HL-60 (cell line): ENCODE measurements around the gene DOCK9.

Experiments
- GABPA ChIP-seq: IDR thresholded peaks from 2 replicates; pipeline ENCODE4 v1.6.1; 2012; ENCODE audit warnings: low read depth
- POLR2AphosphoS5 ChIP-seq: IDR thresholded peaks from 2 replicates; pipeline ENCODE4 v1.6.1; 2012; ENCODE audit warnings: low read depth
- SPI1 ChIP-seq: IDR thresholded peaks from 2 replicates; pipeline ENCODE4 v1.6.1; 2012; ENCODE audit warnings: low read depth, mild to moderate bottlenecking, borderline replicate concordance
- TF ChIP-seq, protein P1 (sequence below): IDR thresholded peaks from one replicate; pipeline ENCODE4 v1.5.1; 2011; ENCODE audit warnings: low read length, control low read depth, inconsistent platforms; ENCODE audit not compliant: insufficient read depth

DNA sequence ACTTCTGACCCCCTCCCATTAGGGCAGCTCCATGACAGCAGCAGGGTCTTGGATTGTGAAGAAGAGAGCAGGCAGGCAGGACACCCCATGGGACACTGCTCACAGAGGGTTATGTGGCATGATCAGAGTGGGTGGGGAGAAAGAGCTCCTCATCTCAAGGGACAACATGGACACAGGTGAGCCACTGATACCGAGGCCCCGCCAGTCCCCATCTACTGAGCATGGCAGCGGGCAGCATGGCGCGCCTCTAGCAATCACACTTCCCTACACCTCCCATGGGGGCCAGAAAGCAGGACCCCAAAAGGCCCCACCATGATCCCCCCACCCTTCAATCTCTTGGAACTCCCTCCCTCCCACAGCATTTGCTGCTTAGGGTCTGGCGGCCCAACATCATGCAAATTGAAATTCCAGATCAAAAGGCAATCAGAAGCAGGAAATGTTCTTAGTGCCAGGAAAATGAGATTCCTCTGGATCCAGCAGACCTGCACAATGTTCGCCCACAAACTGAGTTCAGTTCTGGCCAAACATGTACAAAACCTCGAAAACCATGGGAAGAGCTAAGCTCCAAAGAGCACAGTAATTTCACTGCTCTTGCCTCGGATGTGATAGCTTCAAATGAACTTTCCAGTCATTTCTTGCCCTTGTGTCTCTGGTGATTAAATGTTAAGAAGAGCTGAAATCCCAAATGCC lies 14.8 kb downstream of the DOCK9 start:
- TF ChIP-seq, protein P1, sequence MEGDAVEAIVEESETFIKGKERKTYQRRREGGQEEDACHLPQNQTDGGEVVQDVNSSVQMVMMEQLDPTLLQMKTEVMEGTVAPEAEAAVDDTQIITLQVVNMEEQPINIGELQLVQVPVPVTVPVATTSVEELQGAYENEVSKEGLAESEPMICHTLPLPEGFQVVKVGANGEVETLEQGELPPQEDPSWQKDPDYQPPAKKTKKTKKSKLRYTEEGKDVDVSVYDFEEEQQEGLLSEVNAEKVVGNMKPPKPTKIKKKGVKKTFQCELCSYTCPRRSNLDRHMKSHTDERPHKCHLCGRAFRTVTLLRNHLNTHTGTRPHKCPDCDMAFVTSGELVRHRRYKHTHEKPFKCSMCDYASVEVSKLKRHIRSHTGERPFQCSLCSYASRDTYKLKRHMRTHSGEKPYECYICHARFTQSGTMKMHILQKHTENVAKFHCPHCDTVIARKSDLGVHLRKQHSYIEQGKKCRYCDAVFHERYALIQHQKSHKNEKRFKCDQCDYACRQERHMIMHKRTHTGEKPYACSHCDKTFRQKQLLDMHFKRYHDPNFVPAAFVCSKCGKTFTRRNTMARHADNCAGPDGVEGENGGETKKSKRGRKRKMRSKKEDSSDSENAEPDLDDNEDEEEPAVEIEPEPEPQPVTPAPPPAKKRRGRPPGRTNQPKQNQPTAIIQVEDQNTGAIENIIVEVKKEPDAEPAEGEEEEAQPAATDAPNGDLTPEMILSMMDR = no peak
- TF ChIP-seq GABPA (no peak), POLR2AphosphoS5 (no peak), SPI1 (no peak)
